ENCODE data around the gene NOX5. TPM values are rescaled to one million over a fixed set of nuclear protein-coding genes. Genes with fewer than 3 reads are reported as not detected.

The NOX5 gene
- total and polyA plus RNA-seq, 4 donors = 0.18 to 0.23 (median 0.19) TPM; not detected in 1

DNA sequence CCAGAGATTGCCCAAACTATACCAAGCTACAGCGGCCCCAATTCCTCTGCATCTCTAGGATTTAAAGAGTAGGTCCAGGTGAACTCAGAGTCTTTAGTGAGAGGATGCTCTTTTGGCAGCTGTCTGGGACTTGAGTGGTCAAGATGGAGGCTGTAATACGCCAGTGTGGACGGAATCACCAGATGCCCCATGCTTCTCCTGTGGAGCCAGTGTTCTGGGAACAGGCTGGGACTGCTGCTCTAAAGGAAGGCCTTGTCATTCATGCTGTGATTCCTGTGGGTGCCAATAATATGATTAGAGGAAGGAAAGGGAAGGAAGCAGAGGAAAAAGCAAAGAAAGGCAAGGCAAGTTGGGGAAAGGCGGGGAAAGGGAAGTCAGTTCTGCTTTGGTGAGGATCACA lies 17.4 kb upstream of the NOX5 start:
- ATAC-seq (ENCODE audit: low FRiP score) (no peak), DNase-seq (no peak)
- WGBS, 2 donors = 97 to 98% methylated on average over 4 of the region's 4 CpGs
- Histone ChIP-seq H3K4me3 (ENCODE audit: low read length in 2 of 2) (no peak overlapping the region), H3K36me3 (ENCODE audit: control insufficient read depth in 1 of 2, insufficient read depth in 2 of 2, low read length in 1 of 2) (no peaks in the 10 kb centered on the region), H3K27me3 (ENCODE audit: control insufficient read depth in 1 of 2, insufficient read depth in 2 of 2, low read length in 1 of 2) (no peaks in the 10 kb centered on the region), H3K27ac (ENCODE audit: low read depth in 1 of 2, low read length in 2 of 2) (no peak overlapping the region), H3K4me1 (ENCODE audit: control insufficient read depth in 1 of 2, insufficient read depth in 2 of 2, low read length in 2 of 2) (no peaks in the 10 kb centered on the region), H3K9me3 (ENCODE audit: control insufficient read depth, low read length) (no peaks in the 10 kb centered on the region)
- intact Hi-C loops (cut with DNase I) = no loop called here

DNA sequence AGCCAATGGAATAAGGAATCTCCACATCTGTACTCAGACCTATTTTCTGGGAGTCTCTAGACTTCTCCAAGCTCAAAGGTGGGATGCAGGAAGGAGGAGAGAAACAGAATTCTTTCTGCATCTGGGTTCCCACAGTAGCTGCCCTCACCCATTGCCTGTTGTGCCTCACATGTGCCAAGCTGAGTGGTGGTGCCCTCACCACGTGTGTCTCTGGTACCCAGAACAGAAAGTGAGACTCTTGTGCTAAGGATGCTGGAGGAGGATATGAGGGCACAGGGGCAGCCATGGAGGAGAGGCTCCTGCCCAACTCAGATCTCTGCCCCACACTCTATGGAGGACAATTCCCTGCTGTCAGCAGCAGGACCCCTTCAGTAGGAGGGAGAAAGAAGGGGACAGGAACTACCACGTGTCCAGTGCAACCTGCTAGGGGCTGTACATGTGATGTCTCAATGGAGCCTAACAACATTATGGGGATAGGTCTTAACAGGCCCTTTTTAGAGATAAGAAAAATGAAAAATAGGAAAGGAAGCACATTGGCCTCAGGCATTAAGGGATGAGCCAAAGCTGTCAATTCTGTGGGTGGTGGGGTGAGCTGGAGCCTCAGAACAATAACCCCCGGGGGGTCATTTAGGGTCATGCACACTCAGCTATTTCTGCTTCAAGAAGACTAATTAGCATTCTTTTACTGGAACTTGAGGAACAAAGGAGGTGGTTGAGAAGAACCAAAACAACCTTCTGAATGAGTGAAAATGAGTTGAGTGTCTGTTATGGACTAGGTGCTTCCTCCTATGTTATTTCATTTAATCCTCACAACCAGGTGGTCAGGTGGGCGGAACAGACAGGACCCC lies 16.3 kb upstream of the NOX5 start:
- no peaks in the 10 kb centered on the region for H3K36me3 ChIP-seq (ENCODE audit: control insufficient read depth in 1 of 2, insufficient read depth in 2 of 2, low read length in 1 of 2)
- no peaks in the 10 kb centered on the region for H3K9me3 ChIP-seq (ENCODE audit: control insufficient read depth, low read length)
- no peak for DNase-seq
- intact Hi-C loops (cut with DNase I) = no loop called here
- no peak for ATAC-seq (ENCODE audit: low FRiP score)
- no peak overlapping the region for H3K27ac ChIP-seq (ENCODE audit: low read depth in 1 of 2, low read length in 2 of 2)
- no peaks in the 10 kb centered on the region for H3K4me1 ChIP-seq (ENCODE audit: control insufficient read depth in 1 of 2, insufficient read depth in 2 of 2, low read length in 2 of 2)
- 83 to 86% methylated on average over 4 of the region's 4 CpGs for WGBS, 2 donors
- no peaks in the 10 kb centered on the region for H3K27me3 ChIP-seq (ENCODE audit: control insufficient read depth in 1 of 2, insufficient read depth in 2 of 2, low read length in 1 of 2)
- H3K4me3 ChIP-seq (ENCODE audit: low read length in 2 of 2) = no peak overlapping the region

DNA sequence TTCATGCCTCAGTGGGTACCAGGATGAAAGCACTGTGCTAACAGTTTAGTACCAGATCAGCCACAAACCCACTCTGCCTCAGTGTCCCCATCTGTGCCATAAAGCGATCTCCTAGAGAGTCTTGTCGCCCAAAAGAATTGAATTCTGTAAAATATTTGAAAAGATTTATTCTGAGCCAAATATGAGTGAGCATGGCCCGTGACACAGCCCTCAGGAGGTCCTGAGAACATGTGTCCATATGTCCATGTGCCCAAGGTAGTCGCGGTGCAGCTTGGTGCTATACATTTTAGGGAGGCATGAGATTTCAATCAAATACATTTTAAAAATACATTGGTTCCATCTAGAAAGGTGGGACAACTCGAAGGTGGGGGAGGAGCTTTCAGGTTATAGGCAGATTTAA lies 15.4 kb upstream of the NOX5 start:
- 90 to 91% methylated on average over 6 of the region's 6 CpGs for WGBS, 2 donors
- no peak for DNase-seq
- no peaks in the 10 kb centered on the region for H3K36me3 ChIP-seq (ENCODE audit: control insufficient read depth in 1 of 2, insufficient read depth in 2 of 2, low read length in 1 of 2)
- H3K27me3 ChIP-seq (ENCODE audit: control insufficient read depth in 1 of 2, insufficient read depth in 2 of 2, low read length in 1 of 2) = no peaks in the 10 kb centered on the region
- intact Hi-C loops (cut with DNase I) = no loop called here
- no peak for ATAC-seq (ENCODE audit: low FRiP score)
- H3K4me3 ChIP-seq (ENCODE audit: low read length in 2 of 2) = no peak overlapping the region
- no peaks in the 10 kb centered on the region for H3K4me1 ChIP-seq (ENCODE audit: control insufficient read depth in 1 of 2, insufficient read depth in 2 of 2, low read length in 2 of 2)
- no peak overlapping the region for H3K27ac ChIP-seq (ENCODE audit: low read depth in 1 of 2, low read length in 2 of 2)
- H3K9me3 ChIP-seq (ENCODE audit: control insufficient read depth, low read length) = no peaks in the 10 kb centered on the region

DNA sequence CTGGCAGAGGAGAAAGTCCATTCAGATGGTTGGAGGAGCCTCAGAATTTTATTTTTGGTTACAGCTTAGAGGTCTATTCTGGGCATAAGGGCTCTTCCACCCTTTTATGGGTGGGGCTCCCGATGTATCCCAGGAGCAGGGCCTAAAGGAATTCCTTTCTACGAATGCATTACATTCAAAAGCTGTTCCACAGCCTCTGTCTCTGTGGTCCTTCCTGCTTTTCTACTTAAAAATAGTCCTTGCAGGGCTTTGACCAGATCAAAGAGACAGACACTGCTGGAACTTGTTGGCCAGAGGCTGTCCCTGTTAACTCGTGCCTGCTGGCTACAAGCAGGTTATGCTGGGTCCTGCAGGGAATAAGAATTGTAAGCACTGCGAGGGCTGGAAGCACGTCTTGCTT lies 14.4 kb upstream of the NOX5 start:
- Histone ChIP-seq H3K9me3 (ENCODE audit: control insufficient read depth, low read length) (no peaks in the 10 kb centered on the region), H3K36me3 (ENCODE audit: control insufficient read depth in 1 of 2, insufficient read depth in 2 of 2, low read length in 1 of 2) (no peaks in the 10 kb centered on the region), H3K4me1 (ENCODE audit: control insufficient read depth in 1 of 2, insufficient read depth in 2 of 2, low read length in 2 of 2) (no peaks in the 10 kb centered on the region), H3K27me3 (ENCODE audit: control insufficient read depth in 1 of 2, insufficient read depth in 2 of 2, low read length in 1 of 2) (no peaks in the 10 kb centered on the region), H3K4me3 (ENCODE audit: low read length in 2 of 2) (no peak overlapping the region), H3K27ac (ENCODE audit: low read depth in 1 of 2, low read length in 2 of 2) (no peak overlapping the region)
- WGBS, 2 donors = 40% methylated on average over 5 of the region's 5 CpGs
- no peak for ATAC-seq (ENCODE audit: low FRiP score)
- intact Hi-C loops (cut with DNase I) = no loop called here
- no peak for DNase-seq

DNA sequence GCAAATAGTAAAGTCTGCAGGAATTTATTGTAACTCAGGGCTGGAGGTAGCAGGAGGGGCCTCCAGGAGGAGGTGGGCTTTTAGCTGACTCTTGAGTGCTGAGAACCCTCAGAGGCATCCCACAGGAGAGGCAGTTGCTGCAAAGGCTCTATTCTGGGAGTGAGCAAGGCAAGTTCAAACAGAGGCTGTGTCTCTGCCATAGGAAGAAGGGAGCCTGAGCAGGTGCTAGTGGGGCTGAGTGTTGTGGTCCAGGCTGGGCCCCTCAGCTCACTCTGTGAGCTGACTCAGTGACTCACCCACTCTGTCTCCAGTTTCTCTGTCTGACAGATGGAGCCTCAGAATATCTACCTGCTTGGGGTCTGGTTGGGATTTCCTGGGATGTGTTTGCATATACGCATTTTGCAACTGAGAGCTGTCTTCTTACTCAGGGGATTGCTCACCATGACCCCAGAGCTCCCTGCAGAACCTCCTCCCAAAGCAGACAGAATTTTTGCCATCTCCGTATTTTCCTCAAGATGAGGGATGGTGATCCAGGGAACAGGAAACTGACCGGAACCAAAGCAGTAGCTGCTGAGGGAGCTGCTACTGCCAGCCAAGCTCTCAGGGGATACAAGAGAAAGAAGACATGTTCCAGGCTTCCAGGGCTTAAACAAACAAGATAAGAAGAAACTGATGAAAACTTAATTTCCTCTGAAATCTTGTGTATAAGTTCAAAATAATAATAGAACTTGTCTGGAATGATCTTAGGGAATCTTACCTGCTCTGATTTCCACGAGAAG lies 13.6 kb upstream of the NOX5 start:
- DNase-seq = no peak
- H3K4me3 ChIP-seq (ENCODE audit: low read length in 2 of 2) = no peak overlapping the region

DNA sequence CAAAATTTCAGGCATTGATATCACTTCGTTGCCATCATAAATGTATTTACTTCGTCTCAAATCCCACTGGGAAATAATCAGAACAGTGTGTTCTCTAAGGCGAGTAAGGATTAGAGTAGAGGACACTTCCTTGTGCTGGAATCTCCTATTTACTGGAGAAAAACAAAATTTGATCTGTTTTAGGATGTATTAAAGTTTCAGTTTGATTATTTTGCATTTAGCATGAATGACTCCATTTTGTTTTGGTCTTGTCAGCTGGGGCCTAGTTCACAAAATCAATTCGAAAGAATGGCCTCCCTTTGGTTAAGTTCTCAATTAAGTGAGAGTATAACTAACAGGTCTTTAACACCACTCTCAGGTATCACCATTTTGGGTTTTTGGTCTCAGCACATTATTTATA lies 11.7 kb upstream of the NOX5 start:
- Histone ChIP-seq H3K36me3 (ENCODE audit: control insufficient read depth in 1 of 2, insufficient read depth in 2 of 2, low read length in 1 of 2) (no peaks in the 10 kb centered on the region), H3K4me3 (ENCODE audit: low read length in 2 of 2) (no peak overlapping the region), H3K27me3 (ENCODE audit: control insufficient read depth in 1 of 2, insufficient read depth in 2 of 2, low read length in 1 of 2) (peaks cover 0 to 2% of the 10 kb centered on the region in 2 donors), H3K9me3 (ENCODE audit: control insufficient read depth, low read length) (peaks cover 4% of the 10 kb centered on the region), H3K4me1 (ENCODE audit: control insufficient read depth in 1 of 2, insufficient read depth in 2 of 2, low read length in 2 of 2) (no peaks in the 10 kb centered on the region), H3K27ac (ENCODE audit: low read depth in 1 of 2, low read length in 2 of 2) (no peak overlapping the region)
- DNase-seq (no peak), ATAC-seq (ENCODE audit: low FRiP score) (no peak)
- intact Hi-C loops (cut with DNase I) = no loop called here
- 91% methylated on average over 4 of the region's 4 CpGs for WGBS, 2 donors

More for the DNA sequence above, 13.6 kb upstream of the NOX5 start:
- no peaks in the 10 kb centered on the region for H3K9me3 ChIP-seq (ENCODE audit: control insufficient read depth, low read length)
- no peak for ATAC-seq (ENCODE audit: low FRiP score)
- intact Hi-C loops (cut with DNase I) = no loop called here
- H3K27ac ChIP-seq (ENCODE audit: low read depth in 1 of 2, low read length in 2 of 2) = no peak overlapping the region
- H3K27me3 ChIP-seq (ENCODE audit: control insufficient read depth in 1 of 2, insufficient read depth in 2 of 2, low read length in 1 of 2) = no peaks in the 10 kb centered on the region
- no peaks in the 10 kb centered on the region for H3K36me3 ChIP-seq (ENCODE audit: control insufficient read depth in 1 of 2, insufficient read depth in 2 of 2, low read length in 1 of 2)
- H3K4me1 ChIP-seq (ENCODE audit: control insufficient read depth in 1 of 2, insufficient read depth in 2 of 2, low read length in 2 of 2) = no peaks in the 10 kb centered on the region
- 67 to 72% methylated on average over 4 of the region's 4 CpGs for WGBS, 2 donors

DNA sequence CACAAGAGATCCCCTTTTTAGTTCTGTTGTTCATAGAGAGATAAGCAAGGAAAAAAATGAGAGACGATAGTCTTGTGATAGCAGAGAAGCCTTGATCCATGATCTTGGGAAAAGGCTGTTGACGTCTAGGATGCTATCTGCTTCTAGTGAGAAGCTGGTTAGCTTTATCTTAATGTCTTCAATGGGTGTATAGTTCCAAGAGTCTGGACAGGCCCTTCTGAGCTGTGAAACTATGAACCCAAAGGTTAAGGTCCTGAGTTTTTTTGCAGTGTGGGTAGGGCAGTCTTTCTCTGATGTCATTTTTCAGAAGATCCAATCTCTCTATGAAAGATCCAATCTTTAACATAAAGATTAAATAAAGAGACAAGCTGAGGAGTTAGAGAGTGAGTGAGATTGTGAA lies 10.5 kb upstream of the NOX5 start:
- H3K9me3 ChIP-seq (ENCODE audit: control insufficient read depth, low read length) = peaks cover 7% of the 10 kb centered on the region
- WGBS, 2 donors = 72 to 77% methylated on average over 2 of the region's 2 CpGs
- intact Hi-C loops (cut with DNase I) = no loop called here

DNA sequence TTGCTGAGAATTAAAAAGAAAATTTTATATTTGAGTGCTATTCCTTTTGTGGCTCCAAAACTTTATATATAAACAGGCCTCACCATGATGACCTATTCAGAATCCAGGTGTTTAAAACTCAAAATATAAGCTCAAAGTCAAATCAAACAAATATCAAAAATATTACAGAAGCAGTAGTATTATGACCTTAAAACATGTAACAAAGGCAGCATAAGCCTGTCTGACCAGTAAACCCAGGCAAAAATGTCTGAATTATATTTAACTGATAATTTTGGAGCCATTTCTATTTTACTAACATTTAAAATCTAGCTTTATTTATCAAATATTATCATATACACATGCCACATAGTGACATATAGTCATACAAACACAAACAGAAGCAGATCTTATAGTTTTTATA lies 6.4 kb upstream of the NOX5 start:
- ATAC-seq (ENCODE audit: low FRiP score) = no peak
- Histone ChIP-seq H3K4me1 (ENCODE audit: control insufficient read depth in 1 of 2, insufficient read depth in 2 of 2, low read length in 2 of 2) (no peaks in the 10 kb centered on the region), H3K27me3 (ENCODE audit: control insufficient read depth in 1 of 2, insufficient read depth in 2 of 2, low read length in 1 of 2) (peaks cover 0 to 2% of the 10 kb centered on the region in 2 donors)

More for the DNA sequence above, 10.5 kb upstream of the NOX5 start:
- ATAC-seq (ENCODE audit: low FRiP score) (no peak), DNase-seq (no peak)
- no peaks in the 10 kb centered on the region for H3K4me1 ChIP-seq (ENCODE audit: control insufficient read depth in 1 of 2, insufficient read depth in 2 of 2, low read length in 2 of 2)
- no peak overlapping the region for H3K27ac ChIP-seq (ENCODE audit: low read depth in 1 of 2, low read length in 2 of 2)
- peaks cover 0 to 2% of the 10 kb centered on the region in 2 donors for H3K27me3 ChIP-seq (ENCODE audit: control insufficient read depth in 1 of 2, insufficient read depth in 2 of 2, low read length in 1 of 2)
- H3K4me3 ChIP-seq (ENCODE audit: low read length in 2 of 2) = no peak overlapping the region
- H3K36me3 ChIP-seq (ENCODE audit: control insufficient read depth in 1 of 2, insufficient read depth in 2 of 2, low read length in 1 of 2) = no peaks in the 10 kb centered on the region

DNA sequence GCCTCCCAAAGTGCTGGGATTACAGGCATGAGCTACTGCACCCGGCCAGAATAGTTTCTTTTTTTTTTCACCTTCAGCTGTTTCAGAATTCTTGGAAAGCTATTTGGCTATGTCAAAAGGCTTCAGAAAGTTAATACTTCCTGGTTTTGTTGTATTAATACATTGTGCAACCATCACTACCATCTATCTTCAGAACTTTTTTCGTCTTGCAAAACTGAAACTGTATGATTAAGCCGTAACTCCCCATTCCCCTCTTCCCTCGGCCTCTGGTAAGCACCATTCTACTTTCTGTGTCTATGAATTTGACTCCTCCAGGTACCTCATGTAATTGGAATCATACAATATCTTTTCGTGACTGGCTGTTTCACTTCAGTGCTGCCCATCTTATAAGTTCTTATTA lies 5.2 kb upstream of the NOX5 start:
- H3K9me3 ChIP-seq (ENCODE audit: control insufficient read depth, low read length) = peaks cover 11% of the 10 kb centered on the region
- no peaks in the 10 kb centered on the region for H3K4me1 ChIP-seq (ENCODE audit: control insufficient read depth in 1 of 2, insufficient read depth in 2 of 2, low read length in 2 of 2)
- H3K27me3 ChIP-seq (ENCODE audit: control insufficient read depth in 1 of 2, insufficient read depth in 2 of 2, low read length in 1 of 2) = peaks cover 0 to 2% of the 10 kb centered on the region in 2 donors
- H3K27ac ChIP-seq (ENCODE audit: low read depth in 1 of 2, low read length in 2 of 2) = no peak overlapping the region
- no peaks in the 10 kb centered on the region for H3K36me3 ChIP-seq (ENCODE audit: control insufficient read depth in 1 of 2, insufficient read depth in 2 of 2, low read length in 1 of 2)
- no peak for ATAC-seq (ENCODE audit: low FRiP score)
- WGBS, 2 donors = 79 to 83% methylated on average over 5 of the region's 5 CpGs
- intact Hi-C loops (cut with DNase I) = no loop called here
- DNase-seq = no peak
- no peak overlapping the region for H3K4me3 ChIP-seq (ENCODE audit: low read length in 2 of 2)

More for the DNA sequence above, 6.4 kb upstream of the NOX5 start:
- H3K36me3 ChIP-seq (ENCODE audit: control insufficient read depth in 1 of 2, insufficient read depth in 2 of 2, low read length in 1 of 2) = no peaks in the 10 kb centered on the region
- no peak overlapping the region for H3K27ac ChIP-seq (ENCODE audit: low read depth in 1 of 2, low read length in 2 of 2)
- intact Hi-C loops (cut with DNase I) = no loop called here
- H3K4me3 ChIP-seq (ENCODE audit: low read length in 2 of 2) = no peak overlapping the region
- H3K9me3 ChIP-seq (ENCODE audit: control insufficient read depth, low read length) = peaks cover 11% of the 10 kb centered on the region
- DNase-seq = no peak

Data from aorta (tissue), 5 donors.